HEK293 (cell line): ENCODE data around the gene TNFRSF21.

Source experiments
- CTCF ChIA-PET: fragments of 350-600 bp; formaldehyde crosslinking; extraction: SDS; loops from one replicate; lab custom pipeline; 2021; ENCODE audit warnings: antibody characterized with exemption; lab: Yijun Ruan, JAX
- POLR2A ChIA-PET: fragments of 300-600 bp; formaldehyde crosslinking; extraction: SDS; loops from one replicate; lab custom pipeline; 2020; ENCODE audit warnings: antibody characterized with exemption, inconsistent platforms; lab: Yijun Ruan, JAX
- H3K27ac ChIP-seq: fragments of 200-500 bp; sonication (Bioruptor generic); 2 replicates; pipeline ENCODE4 v1.5.1; 2014; ENCODE audit warnings: low read depth, low read length, control low read depth, inconsistent platforms; ENCODE audit errors: extremely low read depth
- H3K36me3 ChIP-seq, 2 experiments: fragments of 200-500 bp in 1 of 2; sonication (Bioruptor generic) in 1 of 2; 1 replicate in 1 of 2; 2 replicates in 1 of 2; pipeline ENCODE4 v1.5.1; 2014 to 2017; ENCODE audit warnings: inconsistent platforms in 2 of 2, low read length in 2 of 2; ENCODE audit not compliant: control insufficient read depth in 2 of 2, insufficient read depth in 1 of 2
- H3K4me1 ChIP-seq: fragments of 200-500 bp; sonication (Bioruptor generic); 2 replicates; pipeline ENCODE4 v1.5.1; 2014; ENCODE audit warnings: mild to moderate bottlenecking, low read length, inconsistent platforms; ENCODE audit not compliant: control insufficient read depth, insufficient read depth
- H3K4me3 ChIP-seq: 2 replicates; pipeline ENCODE4 v1.5.1; 2011; ENCODE audit warnings: low read depth, mild to moderate bottlenecking, control low read depth, low read length, moderate library complexity
- H3K9me3 ChIP-seq: fragments of 200-500 bp; sonication (Bioruptor generic); 2 replicates; pipeline ENCODE4 v1.5.1; 2014; ENCODE audit warnings: low read depth, low read length, inconsistent platforms; ENCODE audit not compliant: control insufficient read depth, insufficient read depth
- RBAK ChIP-seq: fragments of 450-650 bp; formaldehyde crosslinking; IDR thresholded peaks from 2 replicates; pipeline ENCODE4 v1.5.1; 2016; ENCODE audit warnings: missing biosample characterization, missing genetic modification characterization
- YY2 ChIP-seq: fragments of 450-650 bp; formaldehyde crosslinking; IDR thresholded peaks from 2 replicates; pipeline ENCODE4 v1.5.1; 2016; ENCODE audit warnings: missing biosample characterization, missing genetic modification characterization
- ZNF211 ChIP-seq: fragments of 450-650 bp; formaldehyde crosslinking; IDR thresholded peaks from 2 replicates; pipeline ENCODE4 v1.5.1; 2016; ENCODE audit warnings: low read depth, missing biosample characterization, missing genetic modification characterization
- ZNF274 ChIP-seq, 2 experiments: fragments of 200-500 bp in 1 of 2; fragments of 450-650 bp in 1 of 2; sonication (Bioruptor generic) in 1 of 2; formaldehyde crosslinking in 1 of 2; IDR thresholded peaks; 2 replicates each; pipeline versions ENCODE4 v1.5.1 to v1.6.1; 2014 to 2016; ENCODE audit warnings: borderline replicate concordance in 1 of 2, inconsistent platforms in 1 of 2, low read length in 1 of 2, missing biosample characterization in 1 of 2, missing genetic modification characterization in 1 of 2
- ZNF280C ChIP-seq: fragments of 450-650 bp; formaldehyde crosslinking; IDR thresholded peaks from 2 replicates; pipeline ENCODE4 v1.5.1; 2016; ENCODE audit warnings: missing biosample characterization, missing genetic modification characterization
- ZNF302 ChIP-seq: fragments of 450-650 bp; formaldehyde crosslinking; IDR thresholded peaks from 2 replicates; pipeline ENCODE4 v1.5.1; 2016; ENCODE audit warnings: missing biosample characterization, missing genetic modification characterization, low read depth
- ZNF324 ChIP-seq: fragments of 450-650 bp; formaldehyde crosslinking; IDR thresholded peaks from 2 replicates; pipeline ENCODE4 v1.5.1; 2016; ENCODE audit warnings: missing biosample characterization, missing genetic modification characterization
- ZNF341 ChIP-seq: fragments of 450-650 bp; formaldehyde crosslinking; IDR thresholded peaks from 2 replicates; pipeline ENCODE4; 2016; ENCODE audit warnings: low read depth, missing biosample characterization, missing genetic modification characterization
- ZNF350 ChIP-seq: fragments of 450-650 bp; formaldehyde crosslinking; IDR thresholded peaks from 2 replicates; pipeline ENCODE4 v1.5.0; 2017; ENCODE audit warnings: missing biosample characterization, mild to moderate bottlenecking, missing genetic modification characterization
- ZNF37A ChIP-seq: fragments of 450-650 bp; IDR thresholded peaks from 2 replicates; pipeline ENCODE4 v1.5.1; 2018; ENCODE audit warnings: missing biosample characterization, missing genetic modification characterization
- ZNF473 ChIP-seq: fragments of 450-650 bp; formaldehyde crosslinking; IDR thresholded peaks from 2 replicates; pipeline ENCODE4 v1.5.1; 2017; ENCODE audit warnings: missing biosample characterization, missing genetic modification characterization
- ZNF488 ChIP-seq: fragments of 450-650 bp; formaldehyde crosslinking; IDR thresholded peaks from 2 replicates; pipeline ENCODE4 v1.5.1; 2016; ENCODE audit warnings: missing biosample characterization, missing genetic modification characterization
- ZNF518A ChIP-seq: fragments of 450-650 bp; formaldehyde crosslinking; conservative IDR thresholded peaks from 2 replicates; pipeline ENCODE4 v1.5.1; 2016; ENCODE audit warnings: low read depth, missing biosample characterization, missing genetic modification characterization
- ZNF560 ChIP-seq: fragments of 450-650 bp; formaldehyde crosslinking; IDR thresholded peaks from 2 replicates; pipeline ENCODE4 v1.5.1; 2017; ENCODE audit warnings: missing biosample characterization, missing genetic modification characterization, borderline replicate concordance
- ZNF600 ChIP-seq: fragments of 450-650 bp; formaldehyde crosslinking; IDR thresholded peaks from 2 replicates; pipeline ENCODE4 v1.5.1; 2016; ENCODE audit warnings: missing biosample characterization, missing genetic modification characterization
- ZNF624 ChIP-seq: fragments of 450-650 bp; formaldehyde crosslinking; IDR thresholded peaks from 2 replicates; pipeline ENCODE4 v1.5.1; 2017; ENCODE audit warnings: missing biosample characterization, missing genetic modification characterization
- ZNF658 ChIP-seq: fragments of 450-650 bp; formaldehyde crosslinking; IDR thresholded peaks from 2 replicates; pipeline ENCODE4; 2016; ENCODE audit warnings: missing biosample characterization, missing genetic modification characterization
- ZNF692 ChIP-seq: fragments of 450-650 bp; formaldehyde crosslinking; IDR thresholded peaks from 2 replicates; pipeline ENCODE4 v1.5.1; 2016; ENCODE audit warnings: missing biosample characterization, missing genetic modification characterization
- ZSCAN16 ChIP-seq: fragments of 450-650 bp; formaldehyde crosslinking; IDR thresholded peaks from 2 replicates; pipeline ENCODE4 v1.5.1; 2016; ENCODE audit warnings: missing biosample characterization, missing genetic modification characterization
- ZSCAN23 ChIP-seq: fragments of 450-650 bp; formaldehyde crosslinking; IDR thresholded peaks from 2 replicates; pipeline ENCODE4 v1.5.1; 2016; ENCODE audit warnings: missing biosample characterization, missing genetic modification characterization

Gene TNFRSF21

GRCh38 chr6:47308198-47308517, 1.5 kb downstream of the TNFRSF21 start:
- CTCF ChIA-PET, result interaction anchor here (0.6 to 16.8 kb wide), 7 partner anchors 22 to 292 kb away, joined by 3 to 230 read pairs (median 3); no protein-coding TSS in a partner anchor
- TF ChIP-seq ZNF37A, result no peak
- TF ChIP-seq ZNF560 (tag by site-specific recombination), result no peak
- TF ChIP-seq ZNF692, result no peak
- TF ChIP-seq RBAK, result no peak
- no peak for TF ChIP-seq ZNF473 (tag by site-specific recombination)
- TF ChIP-seq ZNF274 (IDR thresholded peaks at IDR 0.05; ENCODE audit: low read length), result no peak
- TF ChIP-seq ZNF274 (tag by site-specific recombination; IDR thresholded peaks at IDR 0.05; ENCODE audit: borderline replicate concordance), result no peak
- no peak for TF ChIP-seq ZSCAN23
- TF ChIP-seq ZNF658 (tag by site-specific recombination), result no peak
- no peak for TF ChIP-seq ZNF280C (tag by site-specific recombination)
- no peak for TF ChIP-seq ZNF624 (tag by site-specific recombination)
- TF ChIP-seq YY2 (tag by site-specific recombination), result no peak
- no peak for TF ChIP-seq ZNF302 (tag by site-specific recombination)
- no peak for TF ChIP-seq ZNF211 (tag by site-specific recombination)
- TF ChIP-seq ZSCAN16, result no peak
- no peak for TF ChIP-seq ZNF341 (tag by site-specific recombination)
- no peak for TF ChIP-seq ZNF324 (tag by site-specific recombination)
- no peak for TF ChIP-seq ZNF600 (tag by site-specific recombination)
- no peak for TF ChIP-seq ZNF518A (tag by site-specific recombination)
- no peak for TF ChIP-seq ZNF488 (tag by site-specific recombination)
- no peak for TF ChIP-seq ZNF350 (tag by site-specific recombination)
- no peak overlapping the region; the same call in 1 of the 2 replicates for H3K27ac ChIP-seq
- peak overlapping the region; percentile 84 for H3K4me3 ChIP-seq
- POLR2A ChIA-PET, result interaction anchor here (1.3 to 1.5 kb wide), 2 partner anchors 17 to 170 kb away, joined by 3 to 4 read pairs; partner anchors contain the start of gene CD2AP
- no peaks in the 10 kb centered on the region for H3K36me3 ChIP-seq
- no peaks in the 10 kb centered on the region for H3K9me3 ChIP-seq
- peaks cover 10% of the 10 kb centered on the region for H3K4me1 ChIP-seq
